Sigmoid colon (tissue), 4 donors: ENCODE data around the gene SUCO.

Experiments used
- CTCF ChIP-seq, 4 experiments: fragments of 450-650 bp in 3 of 4; fragments of 200-600 bp in 1 of 4; IDR thresholded peaks; one replicate each; pipeline ENCODE4 v1.5.1; 2016 to 2019; ENCODE audit warnings: antibody characterized with exemption in 4 of 4, mild to moderate bottlenecking in 3 of 4, moderate library complexity in 2 of 4
- EP300 ChIP-seq, 4 donors: sonication (generic); formaldehyde crosslinking; IDR thresholded peaks; one replicate each; pipeline ENCODE4 v1.6.1; 2017; ENCODE audit warnings: antibody characterized with exemption in 4 of 4
- POLR2A ChIP-seq, 2 donors: fragments of 450-650 bp; IDR thresholded peaks; one replicate each; pipeline ENCODE4 v1.6.1; 2016; ENCODE audit warnings: antibody characterized with exemption in 2 of 2, mild to moderate bottlenecking in 2 of 2, moderate library complexity in 2 of 2
- POLR2AphosphoS5 ChIP-seq, 4 donors: sonication (generic); formaldehyde crosslinking; IDR thresholded peaks; one replicate each; pipeline ENCODE4 v1.6.1; 2017; ENCODE audit warnings: antibody characterized with exemption in 4 of 4

DNA sequence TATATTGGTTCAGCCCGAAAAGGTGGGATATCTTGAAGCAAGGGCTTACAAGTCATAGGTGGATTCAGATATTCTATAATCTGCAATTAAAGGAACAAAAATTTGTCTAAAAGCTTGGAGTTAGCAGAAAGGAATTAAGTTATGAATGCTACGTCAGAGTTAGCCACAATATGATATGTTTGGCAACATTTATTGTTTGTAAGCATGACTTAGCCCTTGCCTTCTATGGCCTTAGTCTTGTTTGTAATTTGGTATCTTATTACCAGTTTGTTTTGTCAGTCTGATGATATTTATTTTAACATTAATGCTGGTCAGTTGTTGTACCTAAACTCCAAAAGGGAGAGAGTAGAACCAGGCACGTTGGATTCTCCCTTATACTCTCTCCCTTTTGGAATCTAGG, 43.1 kb upstream of the SUCO start:
- TF ChIP-seq POLR2AphosphoS5 (IDR thresholded peaks at IDR 0.05) (no peak), CTCF (IDR thresholded peaks at IDR 0.05) (no peak), EP300 (IDR thresholded peaks at IDR 0.05) (no peak), POLR2A (IDR thresholded peaks at IDR 0.05) (no peak)
